LNCAP (cell line): Measurements from ENCODE around the gene BAZ1B.

Source experiments
- TF ChIP-seq, protein P1 (sequence below): fragments of 450-650 bp; IDR thresholded peaks from 2 replicates; pipeline ENCODE4 v1.5.1; 2017; ENCODE audit warnings: mild to moderate bottlenecking

BAZ1B gene

DNA sequence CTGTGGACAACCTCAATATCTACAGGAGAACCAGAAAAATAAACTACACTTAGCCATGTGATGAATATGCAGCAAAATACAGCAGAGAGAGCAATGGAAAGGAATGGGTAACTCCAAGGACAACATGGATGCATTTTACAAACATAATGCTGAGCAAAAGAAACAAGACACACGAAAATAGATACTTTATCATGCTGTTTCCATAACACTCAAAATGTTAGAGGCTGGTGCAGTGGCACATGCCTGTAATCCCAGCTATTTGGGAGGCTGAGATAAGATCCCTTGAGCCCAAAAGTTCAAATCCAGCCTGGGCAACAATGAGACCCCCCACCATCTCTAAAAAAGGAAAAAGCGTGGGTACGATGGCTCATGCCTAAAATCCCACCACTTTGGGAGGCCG is 27.1 kb upstream of the BAZ1B start:
- TF ChIP-seq, protein P1, sequence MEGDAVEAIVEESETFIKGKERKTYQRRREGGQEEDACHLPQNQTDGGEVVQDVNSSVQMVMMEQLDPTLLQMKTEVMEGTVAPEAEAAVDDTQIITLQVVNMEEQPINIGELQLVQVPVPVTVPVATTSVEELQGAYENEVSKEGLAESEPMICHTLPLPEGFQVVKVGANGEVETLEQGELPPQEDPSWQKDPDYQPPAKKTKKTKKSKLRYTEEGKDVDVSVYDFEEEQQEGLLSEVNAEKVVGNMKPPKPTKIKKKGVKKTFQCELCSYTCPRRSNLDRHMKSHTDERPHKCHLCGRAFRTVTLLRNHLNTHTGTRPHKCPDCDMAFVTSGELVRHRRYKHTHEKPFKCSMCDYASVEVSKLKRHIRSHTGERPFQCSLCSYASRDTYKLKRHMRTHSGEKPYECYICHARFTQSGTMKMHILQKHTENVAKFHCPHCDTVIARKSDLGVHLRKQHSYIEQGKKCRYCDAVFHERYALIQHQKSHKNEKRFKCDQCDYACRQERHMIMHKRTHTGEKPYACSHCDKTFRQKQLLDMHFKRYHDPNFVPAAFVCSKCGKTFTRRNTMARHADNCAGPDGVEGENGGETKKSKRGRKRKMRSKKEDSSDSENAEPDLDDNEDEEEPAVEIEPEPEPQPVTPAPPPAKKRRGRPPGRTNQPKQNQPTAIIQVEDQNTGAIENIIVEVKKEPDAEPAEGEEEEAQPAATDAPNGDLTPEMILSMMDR = no peak

DNA sequence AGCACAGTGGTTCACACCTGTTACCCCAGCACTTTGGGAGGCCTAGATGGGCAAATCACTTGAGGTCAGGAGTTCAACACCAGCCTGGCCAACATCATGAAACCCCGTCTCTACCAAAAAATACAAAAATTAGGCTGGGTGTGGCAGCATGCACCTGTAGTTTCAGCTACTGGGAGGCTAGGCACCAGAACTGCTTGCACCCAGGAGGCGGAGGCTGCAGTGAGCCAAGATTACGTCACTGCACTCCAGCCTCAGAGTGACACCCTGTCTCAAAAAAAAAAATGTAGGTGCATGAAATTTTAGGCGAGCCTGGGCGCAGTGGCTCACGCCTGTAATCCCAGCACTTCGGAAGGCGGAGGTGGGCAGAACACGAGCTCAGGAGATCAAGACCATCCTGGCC is 25.7 kb upstream of the BAZ1B start:
- TF ChIP-seq, protein P1 = no peak

DNA sequence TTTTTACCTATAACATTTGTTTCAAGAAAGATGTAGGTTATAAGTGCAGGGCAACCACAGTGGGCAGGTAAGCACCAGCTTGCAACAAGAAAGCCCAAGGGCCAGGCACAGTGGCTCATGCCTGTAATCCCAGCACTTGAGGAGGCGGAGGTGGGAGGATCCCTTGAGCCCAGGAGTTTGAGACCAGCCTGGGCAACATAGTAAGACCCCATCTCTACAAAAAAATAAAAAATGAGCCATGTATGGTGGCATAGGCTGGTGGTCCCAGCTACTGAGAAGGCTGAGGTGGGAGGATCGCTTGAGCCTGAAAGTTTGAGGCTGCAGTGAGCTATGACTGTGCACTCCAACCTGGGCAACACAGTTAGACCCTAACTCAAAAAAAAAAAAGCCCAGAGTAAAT is 22.6 kb upstream of the BAZ1B start:
- TF ChIP-seq, protein P1 = no peak

DNA sequence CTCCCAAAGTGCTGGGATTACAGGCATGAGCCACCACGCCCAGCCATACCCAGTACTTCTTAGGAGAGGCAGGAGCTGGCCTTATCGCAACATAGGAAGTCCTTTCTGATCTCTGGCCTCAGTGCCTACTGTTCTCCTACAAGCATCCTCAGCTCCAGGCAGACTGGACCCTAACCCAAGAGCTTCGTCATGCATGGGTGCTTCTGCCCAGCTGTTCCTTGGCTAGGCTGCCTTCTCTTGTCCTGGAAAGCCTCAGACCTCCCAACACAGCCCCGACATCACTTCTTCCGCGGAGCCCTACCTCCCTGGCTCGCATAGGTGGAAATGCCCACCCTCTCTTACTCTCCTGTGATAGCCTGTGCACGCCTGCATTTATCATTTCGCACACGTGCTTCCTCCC is 19.6 kb upstream of the BAZ1B start:
- TF ChIP-seq, protein P1 = no peak

DNA sequence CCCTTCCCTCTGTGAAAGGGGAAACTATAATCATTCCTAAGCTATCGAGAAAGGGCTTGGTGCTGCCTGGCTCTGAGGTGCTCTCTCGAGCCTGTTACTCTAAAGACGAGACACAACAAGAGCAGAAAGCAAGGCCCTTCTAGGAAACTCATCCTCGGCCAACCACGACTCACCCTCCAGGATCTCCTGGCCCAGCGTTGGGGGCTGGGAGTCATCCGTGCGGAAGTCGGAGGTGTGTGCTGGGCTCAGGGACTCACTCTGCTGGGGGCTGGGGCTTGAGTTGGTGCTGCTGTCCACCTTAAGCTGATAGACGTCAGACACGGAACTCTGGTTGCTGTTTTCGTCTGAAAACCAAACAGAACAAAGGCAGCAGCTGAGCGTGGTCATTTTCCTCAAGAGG is 17.6 kb upstream of the BAZ1B start:
- TF ChIP-seq, protein P1 = no peak

DNA sequence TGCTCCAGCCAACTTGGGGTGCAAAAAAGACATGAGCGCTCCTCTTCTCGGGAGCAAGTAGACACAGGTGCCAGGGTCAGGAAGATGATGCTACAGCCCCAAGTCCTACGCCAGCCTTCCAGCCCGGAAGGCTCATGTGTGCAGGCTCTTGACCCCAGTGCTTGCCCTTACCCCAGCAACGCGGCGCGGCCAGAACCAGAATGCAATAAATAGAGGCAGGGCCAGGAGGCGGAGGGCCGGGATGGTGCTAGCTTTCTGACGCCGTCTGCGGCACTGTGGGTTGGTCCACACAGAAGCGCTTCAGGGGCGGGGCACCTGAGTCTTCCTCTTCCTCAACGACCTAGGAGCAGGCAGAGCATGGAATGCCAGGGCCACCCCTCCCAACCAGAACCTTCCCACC is 15.0 kb upstream of the BAZ1B start:
- TF ChIP-seq, protein P1 = no peak

DNA sequence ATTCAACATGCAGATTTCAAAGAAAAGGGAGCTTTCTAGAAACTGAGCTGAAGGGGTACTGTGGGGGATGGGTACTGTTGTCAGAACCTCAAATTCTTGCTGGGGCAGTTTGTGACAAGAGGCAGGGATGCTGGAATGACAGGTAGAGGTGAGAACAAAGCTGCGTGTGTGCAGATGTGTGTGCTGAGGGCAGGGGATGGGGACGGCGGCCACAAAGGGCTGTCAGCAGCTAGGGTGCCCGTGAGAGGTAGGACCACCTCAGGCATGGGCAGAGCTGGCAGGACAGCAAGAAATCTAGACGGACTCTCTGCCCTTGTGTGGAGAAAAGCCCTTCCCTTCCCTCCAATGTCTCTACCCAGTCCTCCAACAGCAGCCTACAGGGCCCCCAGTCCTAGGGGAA is 14.4 kb upstream of the BAZ1B start:
- TF ChIP-seq, protein P1 = no peak

DNA sequence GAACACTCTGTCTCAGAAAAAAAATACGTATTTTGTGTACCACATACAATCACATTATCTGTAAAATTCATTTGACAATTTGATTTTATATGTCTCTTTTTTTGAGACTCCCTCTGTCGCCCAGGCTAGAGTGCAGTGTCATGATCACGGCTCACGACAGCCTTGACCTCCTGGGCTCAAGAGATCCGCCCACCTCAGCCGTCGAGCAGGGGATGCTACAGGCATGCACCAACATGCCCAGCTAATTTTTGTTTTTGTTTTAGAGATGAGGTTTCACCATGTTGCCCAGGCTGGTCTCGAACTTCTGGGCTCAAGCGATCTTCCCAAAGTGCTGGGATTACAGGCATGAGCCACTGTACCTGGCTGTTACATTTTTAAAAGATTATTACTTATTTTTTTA is 11.6 kb upstream of the BAZ1B start:
- TF ChIP-seq, protein P1 = no peak
